Stimulated activated CD4-positive, alpha-beta T cell treated with anti-CD3 and anti-CD28 coated beads, Interleukin-15, amount 100 ng/mL, for 48 hours (primary cell): Measurements from ENCODE around the gene EFCAB6.

Source experiments
- DNase-seq, 2 donors: peaks; one replicate each; pipeline ENCODE4 v3.0.0-alpha.2; 2020; ENCODE audit warnings: low read depth in 2 of 2

The EFCAB6 gene

GRCh38 chr22:43505896-43506295 is 306.2 kb downstream of the EFCAB6 start:
- DNase-seq = no peak

- no peak for DNase-seq
Observed at GRCh38 chr22:43505423-43505822, 306.7 kb downstream of the EFCAB6 start.

- no peak for DNase-seq
Observed at GRCh38 chr22:43504666-43505261, 307.3 kb downstream of the EFCAB6 start.

- no peak for DNase-seq
Observed at GRCh38 chr22:43504068-43504467, 308.0 kb downstream of the EFCAB6 start.

- no peak for DNase-seq
Observed at GRCh38 chr22:43502306-43502874, 309.7 kb downstream of the EFCAB6 start.

- no peak for DNase-seq
Observed at GRCh38 chr22:43501878-43502277, 310.2 kb downstream of the EFCAB6 start.

GRCh38 chr22:43500792-43501785 is 311.0 kb downstream of the EFCAB6 start:
- DNase-seq = no peak

GRCh38 chr22:43498856-43499253 is 313.2 kb downstream of the EFCAB6 start:
- no peak for DNase-seq

- DNase-seq = no peak
Observed at GRCh38 chr22:43497956-43498855, 313.9 kb downstream of the EFCAB6 start.

- no peak for DNase-seq
Observed at GRCh38 chr22:43493297-43493696, 318.8 kb downstream of the EFCAB6 start.

- DNase-seq = no peak
Observed at GRCh38 chr22:43491737-43492136, 320.4 kb downstream of the EFCAB6 start.

- no peak for DNase-seq
Observed at GRCh38 chr22:43491177-43491576, 320.9 kb downstream of the EFCAB6 start.

GRCh38 chr22:43490311-43490710 is 321.8 kb downstream of the EFCAB6 start:
- no peak for DNase-seq

- no peak for DNase-seq
Observed at GRCh38 chr22:43488937-43489336, 323.2 kb downstream of the EFCAB6 start.

GRCh38 chr22:43488031-43488866 is 323.9 kb downstream of the EFCAB6 start:
- no peak for DNase-seq

GRCh38 chr22:43487311-43488030 is 324.6 kb downstream of the EFCAB6 start:
- DNase-seq = no peak

- DNase-seq = no peak
Observed at GRCh38 chr22:43485502-43486089, 326.5 kb downstream of the EFCAB6 start.

- no peak for DNase-seq
Observed at GRCh38 chr22:43484227-43484626, 327.9 kb downstream of the EFCAB6 start.

GRCh38 chr22:43483669-43484068 is 328.4 kb downstream of the EFCAB6 start:
- no peak for DNase-seq

GRCh38 chr22:43483266-43483665 is 328.8 kb downstream of the EFCAB6 start:
- no peak for DNase-seq
